K562 (cell line): ENCODE results near the gene RNF144A. TPM values are rescaled to one million over a fixed set of nuclear protein-coding genes. Genes with fewer than 3 reads are reported as not detected.
A peak's percentile ranks its signal among the peaks of the same experiment; 100 is the strongest.

Experiments used
- GABPB2 ChIP-seq: fragments of 250-450 bp; sonication (Bioruptor Pico); conservative IDR thresholded peaks from 2 replicates; pipeline ENCODE4 v1.5.1; 2021; ENCODE audit warnings: mild to moderate bottlenecking
- HMGN3 ChIP-seq: IDR thresholded peaks from 2 replicates; pipeline ENCODE4 v1.6.1; 2011; ENCODE audit warnings: borderline replicate concordance, low read depth, mild to moderate bottlenecking, mixed read lengths, low read length; ENCODE audit not compliant: insufficient read length; ENCODE audit errors: extremely low read depth
- MNT ChIP-seq, 2 experiments: fragments of 450-650 bp; conservative IDR thresholded peaks; 2 replicates each; pipeline ENCODE4 v1.6.1; 2017; ENCODE audit warnings: mild to moderate bottlenecking in 2 of 2, moderate library complexity in 2 of 2
- NR0B1 ChIP-seq: fragments of 450-650 bp; IDR thresholded peaks from one replicate; pipeline ENCODE4 v1.6.1; 2018; ENCODE audit warnings: mild to moderate bottlenecking, moderate library complexity; ENCODE audit not compliant: partially characterized antibody
- ZNF318 ChIP-seq, 2 experiments: fragments of 450-650 bp; IDR thresholded peaks; 2 replicates each; pipeline ENCODE4 v1.6.1; 2016; ENCODE audit warnings: mild to moderate bottlenecking in 2 of 2, borderline replicate concordance in 1 of 2, low read depth in 1 of 2, moderate library complexity in 1 of 2
- polyA plus RNA-seq, 8 experiments: library from polyadenylated mRNA; depleted of rRNA in 4 of 8; stranded (reverse) in 5 of 8; unstranded in 3 of 8; fragments of >200 nt; fragmentation: Nextera tagmentation in 2 of 8; fragmentation: Illumina TruSeq in 1 of 8; extraction: Ambion mirVana in 2 of 8; extraction: Trizol in 1 of 8; gene quantifications; 2 replicates each; pipeline versions ENCODE4 v1.2.1 to v1.2.3, GENCODE V29; 2011 to 2014; ENCODE audit warnings: inconsistent platforms in 1 of 8, missing spikeins in 1 of 8
- total RNA-seq, 7 experiments: library from RNA; depleted of rRNA in 6 of 7; stranded (reverse); fragments of >200 nt in 6 of 7; fragmentation: Illumina TruSeq in 2 of 7; extraction: Trizol in 2 of 7; gene quantifications; 2 replicates each; pipeline versions ENCODE4 v1.2.1 to v1.2.3, GENCODE V29; 2011 to 2021; ENCODE audit warnings: low replicate concordance in 1 of 7
- TF ChIP-seq, protein P1 (sequence below), 2 experiments: IDR thresholded peaks; 2 replicates each; pipeline ENCODE4 v1.6.1; 2012; ENCODE audit warnings: improper control_type of control experiment in 2 of 2, low read depth in 2 of 2, low read length in 2 of 2, borderline replicate concordance in 1 of 2

Gene RNF144A
- total and polyA plus RNA-seq, 9 of the 15 experiments (the other 6 are each of a cell fraction or from before 2014, with no cell fraction given) = 0.96 to 11.3 (median 6.2) TPM

DNA sequence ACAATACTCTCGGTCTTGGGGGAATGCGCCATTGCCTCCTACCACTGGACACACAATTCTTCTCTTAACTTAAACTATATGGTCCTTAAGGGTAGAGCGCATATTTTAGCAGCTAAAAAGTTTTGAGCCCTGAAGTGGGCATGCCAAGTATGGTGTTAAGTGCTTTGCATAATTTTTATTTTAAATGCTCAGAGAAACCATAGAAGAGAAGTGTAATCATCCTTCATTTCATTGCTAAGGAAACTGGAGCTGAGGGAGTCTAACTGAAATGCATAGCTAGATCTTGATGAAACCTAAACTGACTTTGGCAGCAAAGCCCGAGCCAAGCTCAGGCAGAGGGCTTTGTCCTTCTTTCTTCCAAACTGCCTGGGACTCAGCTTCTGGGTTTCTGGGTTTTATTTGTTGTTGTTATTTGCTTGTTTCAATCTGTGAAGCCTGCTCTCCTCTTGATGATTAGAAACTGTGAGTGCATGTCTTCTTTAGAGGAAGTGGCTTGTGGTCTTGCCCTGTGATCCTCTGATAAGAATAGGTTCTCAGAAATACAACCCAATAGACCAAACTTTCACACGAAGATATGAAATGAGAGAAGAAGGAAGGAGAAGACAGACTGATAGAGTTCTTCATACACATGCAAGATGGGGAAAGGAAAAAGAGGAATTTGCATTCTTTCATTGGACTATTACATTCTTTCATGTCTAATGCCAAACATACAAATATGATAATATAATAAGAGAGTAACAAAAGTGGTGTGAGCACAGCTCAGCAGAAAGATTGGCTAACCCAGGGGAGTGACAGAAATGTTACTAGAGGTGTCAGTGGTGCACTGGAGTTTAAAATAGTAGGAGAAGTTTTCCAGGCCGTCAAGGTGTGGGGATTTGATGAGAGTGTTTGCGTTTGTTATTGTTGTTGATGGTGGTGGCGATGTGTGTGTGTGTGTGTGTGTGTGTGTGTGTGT lies 7.5 kb upstream of the RNF144A start (continued):
- TF ChIP-seq ZNF318 (IDR thresholded peaks at IDR 0.05; ENCODE audit: borderline replicate concordance in 1 of 2, low read depth in 1 of 2) (no peak; a peak in 2 of 4 replicates), HMGN3 (peak; percentile 73), MNT (conservative IDR thresholded peaks at IDR 0.05) (peak in 1 of 2 experiments; percentile 67; a peak in 2 of 4 replicates), NR0B1 (no peak), GABPB2 (CRISPR knock-in tag) (no peak)
- TF ChIP-seq, protein P1, sequence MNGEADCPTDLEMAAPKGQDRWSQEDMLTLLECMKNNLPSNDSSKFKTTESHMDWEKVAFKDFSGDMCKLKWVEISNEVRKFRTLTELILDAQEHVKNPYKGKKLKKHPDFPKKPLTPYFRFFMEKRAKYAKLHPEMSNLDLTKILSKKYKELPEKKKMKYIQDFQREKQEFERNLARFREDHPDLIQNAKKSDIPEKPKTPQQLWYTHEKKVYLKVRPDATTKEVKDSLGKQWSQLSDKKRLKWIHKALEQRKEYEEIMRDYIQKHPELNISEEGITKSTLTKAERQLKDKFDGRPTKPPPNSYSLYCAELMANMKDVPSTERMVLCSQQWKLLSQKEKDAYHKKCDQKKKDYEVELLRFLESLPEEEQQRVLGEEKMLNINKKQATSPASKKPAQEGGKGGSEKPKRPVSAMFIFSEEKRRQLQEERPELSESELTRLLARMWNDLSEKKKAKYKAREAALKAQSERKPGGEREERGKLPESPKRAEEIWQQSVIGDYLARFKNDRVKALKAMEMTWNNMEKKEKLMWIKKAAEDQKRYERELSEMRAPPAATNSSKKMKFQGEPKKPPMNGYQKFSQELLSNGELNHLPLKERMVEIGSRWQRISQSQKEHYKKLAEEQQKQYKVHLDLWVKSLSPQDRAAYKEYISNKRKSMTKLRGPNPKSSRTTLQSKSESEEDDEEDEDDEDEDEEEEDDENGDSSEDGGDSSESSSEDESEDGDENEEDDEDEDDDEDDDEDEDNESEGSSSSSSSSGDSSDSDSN (IDR thresholded peaks at IDR 0.05; ENCODE audit: borderline replicate concordance in 1 of 2, low read depth in 2 of 2, low read length in 2 of 2) = no peak
